NCI-H2196 (cell line): ENCODE measurements around the gene NOL4L.
"Not testable (repeated sequence)": the region's sequence is repeated elsewhere in the genome, so short reads cannot be mapped to it uniquely, and the experiment has no call there.

Experiments used
- DNase-seq: peaks from one replicate; lab custom pipeline; 2025; ENCODE audit not compliant: unreplicated experiment; lab: John Stamatoyannopoulos, UW

Gene NOL4L

GRCh38 chr20:32474009-32474716 lies 111.0 kb downstream of the NOL4L start:
- no peak for DNase-seq

- no peak for DNase-seq
Observed at GRCh38 chr20:32473231-32474008, 111.7 kb downstream of the NOL4L start.

GRCh38 chr20:32472581-32473207 lies 112.4 kb downstream of the NOL4L start:
- DNase-seq, result no peak

GRCh38 chr20:32470940-32471339 lies 114.2 kb downstream of the NOL4L start:
- DNase-seq, result no peak

GRCh38 chr20:32470025-32470861 lies 114.9 kb downstream of the NOL4L start:
- DNase-seq, result peak; percentile 20

- DNase-seq, result no peak
Observed at GRCh38 chr20:32468860-32469259, 116.3 kb downstream of the NOL4L start.

GRCh38 chr20:32468313-32468640 lies 116.9 kb downstream of the NOL4L start:
- DNase-seq, result no peak

GRCh38 chr20:32467506-32468312 lies 117.4 kb downstream of the NOL4L start:
- no peak for DNase-seq

- no peak for DNase-seq
Observed at GRCh38 chr20:32466739-32467505, 118.2 kb downstream of the NOL4L start.

- not testable (repeated sequence) for DNase-seq
Observed at GRCh38 chr20:32465901-32466675, 119.0 kb downstream of the NOL4L start.

GRCh38 chr20:32465092-32465900 lies 119.8 kb downstream of the NOL4L start:
- no peak for DNase-seq

- no peak for DNase-seq
Observed at GRCh38 chr20:32464401-32465091, 120.6 kb downstream of the NOL4L start.

- no peak for DNase-seq
Observed at GRCh38 chr20:32463642-32464400, 121.3 kb downstream of the NOL4L start.

GRCh38 chr20:32462900-32463641 lies 122.1 kb downstream of the NOL4L start:
- DNase-seq, result no peak

GRCh38 chr20:32461836-32462600 lies 123.1 kb downstream of the NOL4L start:
- no peak for DNase-seq
